Bronchial epithelial cell (primary cell): Measurements from ENCODE around the gene GALNT15. TPM values are rescaled to one million over a fixed set of nuclear protein-coding genes. Genes with fewer than 3 reads are reported as not detected.

ENCODE experiments used
- DNase-seq: peaks from one replicate; pipeline ENCODE4 v3.0.0-alpha.2; 2010; ENCODE audit warnings: low read depth
- FAIRE-seq: peaks from 2 replicates; lab custom pipeline; 2011; peaks lifted over from hg19 to GRCh38; lab: Jason Lieb, UNC
- H3K27me3 ChIP-seq: 2 replicates; pipeline ENCODE4 v1.5.1; 2011; ENCODE audit warnings: low read length; ENCODE audit not compliant: control insufficient read depth, insufficient read depth
- H3K36me3 ChIP-seq: 2 replicates; pipeline ENCODE4 v1.5.1; 2011; ENCODE audit warnings: low read length; ENCODE audit not compliant: control insufficient read depth, insufficient read depth
- H3K4me3 ChIP-seq: 2 replicates; pipeline ENCODE4 v1.5.1; 2011; ENCODE audit warnings: mild to moderate bottlenecking, low read depth, low read length, control low read depth
- CTCF ChIP-seq: IDR thresholded peaks from 2 replicates; pipeline ENCODE4 v1.5.1; 2011; ENCODE audit warnings: mild to moderate bottlenecking, moderate library complexity, low read length, control low read depth, inconsistent platforms; ENCODE audit not compliant: insufficient read depth, severe bottlenecking
- total RNA-seq: library from RNA; depleted of rRNA; stranded (reverse); fragments of >200 nt; gene quantifications from 2 replicates; pipeline ENCODE4 v1.2.1, GENCODE V29; 2014

GALNT15 gene
- total RNA-seq, 1 donor from 2014 or later: 0.53 TPM

GRCh38 chr3:16249336-16249735 is 74.9 kb downstream of the GALNT15 start:
- Histone ChIP-seq H3K4me3 (no peak overlapping the region), H3K36me3 (no peaks in the 10 kb centered on the region), H3K27me3 (no peaks in the 10 kb centered on the region)
- no peak for FAIRE-seq
- no peak for DNase-seq
- TF ChIP-seq CTCF: peak; percentile 40

GRCh38 chr3:16249886-16250285 is 75.4 kb downstream of the GALNT15 start:
- H3K4me3 ChIP-seq: no peak overlapping the region
- no peaks in the 10 kb centered on the region for H3K36me3 ChIP-seq
- H3K27me3 ChIP-seq: no peaks in the 10 kb centered on the region
- TF ChIP-seq CTCF: no peak
- FAIRE-seq: no peak
- no peak for DNase-seq

- no peaks in the 10 kb centered on the region for H3K27me3 ChIP-seq
- DNase-seq: no peak
- no peak for TF ChIP-seq CTCF
- no peaks in the 10 kb centered on the region for H3K36me3 ChIP-seq
- no peak overlapping the region for H3K4me3 ChIP-seq
- no peak for FAIRE-seq
Observed at GRCh38 chr3:16251316-16252085, 77.0 kb downstream of the GALNT15 start.

GRCh38 chr3:16252243-16252978 is 77.9 kb downstream of the GALNT15 start:
- DNase-seq (peak; percentile 62), FAIRE-seq (no peak)
- no peaks in the 10 kb centered on the region for H3K27me3 ChIP-seq
- no peak overlapping the region for H3K4me3 ChIP-seq
- TF ChIP-seq CTCF: no peak
- H3K36me3 ChIP-seq: no peaks in the 10 kb centered on the region

- DNase-seq (no peak), FAIRE-seq (no peak)
- no peak overlapping the region for H3K4me3 ChIP-seq
- TF ChIP-seq CTCF: no peak
- no peaks in the 10 kb centered on the region for H3K36me3 ChIP-seq
- H3K27me3 ChIP-seq: no peaks in the 10 kb centered on the region
Observed at GRCh38 chr3:16252988-16253387, 78.5 kb downstream of the GALNT15 start.
